NB4 (cell line): Measurements from ENCODE around the gene NAV1.

Experiments
- MYC ChIP-seq: IDR thresholded peaks from 2 replicates; pipeline ENCODE4 v1.6.1; 2011; ENCODE audit warnings: low read depth, low read length
- POLR2A ChIP-seq: IDR thresholded peaks from 2 replicates; pipeline ENCODE4 v1.6.1; 2011; ENCODE audit warnings: mild to moderate bottlenecking; ENCODE audit not compliant: insufficient read length; ENCODE audit errors: extremely low read depth
- TF ChIP-seq, protein P1 (sequence below): IDR thresholded peaks from one replicate; pipeline ENCODE4 v1.5.1; 2012; ENCODE audit warnings: low read depth, low read length
- TF ChIP-seq, protein P2 (sequence below): IDR thresholded peaks from 2 replicates; pipeline ENCODE4 v1.6.1; 2011; ENCODE audit warnings: low read depth, low read length

DNA sequence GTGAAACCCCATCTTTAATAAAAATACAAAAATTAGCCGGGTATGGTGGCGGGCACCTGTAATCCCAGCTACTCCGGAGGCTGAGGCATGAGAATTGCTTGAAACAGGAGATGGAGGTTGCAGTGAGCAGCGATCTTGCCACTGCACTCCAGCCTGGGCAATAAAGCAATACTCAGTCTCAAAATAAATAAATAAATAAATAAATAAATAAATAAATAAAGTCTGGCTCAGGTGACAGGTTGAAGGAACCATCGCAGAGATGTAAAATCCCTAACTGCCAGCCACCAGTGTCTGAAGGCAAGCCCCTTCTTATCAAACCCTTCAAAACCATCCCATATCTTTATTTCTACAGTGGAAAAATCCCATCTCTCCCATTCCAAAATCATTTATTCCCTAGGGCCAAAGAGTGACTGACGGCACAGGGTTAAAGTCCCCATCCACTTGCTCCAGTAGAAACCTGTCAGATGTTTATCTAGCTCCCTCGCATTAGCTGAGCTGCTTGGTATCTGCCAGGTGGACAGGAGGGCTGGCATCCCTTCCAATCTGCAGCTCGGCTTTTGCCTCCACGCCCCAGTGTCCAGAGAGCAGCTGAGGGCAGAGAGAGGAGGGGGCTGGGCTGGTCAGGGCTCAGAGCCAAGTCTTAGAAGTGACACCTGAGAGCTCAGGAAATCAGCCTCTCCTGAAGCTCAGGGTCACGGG is 37.0 kb upstream of the NAV1 start:
- TF ChIP-seq, protein P1, sequence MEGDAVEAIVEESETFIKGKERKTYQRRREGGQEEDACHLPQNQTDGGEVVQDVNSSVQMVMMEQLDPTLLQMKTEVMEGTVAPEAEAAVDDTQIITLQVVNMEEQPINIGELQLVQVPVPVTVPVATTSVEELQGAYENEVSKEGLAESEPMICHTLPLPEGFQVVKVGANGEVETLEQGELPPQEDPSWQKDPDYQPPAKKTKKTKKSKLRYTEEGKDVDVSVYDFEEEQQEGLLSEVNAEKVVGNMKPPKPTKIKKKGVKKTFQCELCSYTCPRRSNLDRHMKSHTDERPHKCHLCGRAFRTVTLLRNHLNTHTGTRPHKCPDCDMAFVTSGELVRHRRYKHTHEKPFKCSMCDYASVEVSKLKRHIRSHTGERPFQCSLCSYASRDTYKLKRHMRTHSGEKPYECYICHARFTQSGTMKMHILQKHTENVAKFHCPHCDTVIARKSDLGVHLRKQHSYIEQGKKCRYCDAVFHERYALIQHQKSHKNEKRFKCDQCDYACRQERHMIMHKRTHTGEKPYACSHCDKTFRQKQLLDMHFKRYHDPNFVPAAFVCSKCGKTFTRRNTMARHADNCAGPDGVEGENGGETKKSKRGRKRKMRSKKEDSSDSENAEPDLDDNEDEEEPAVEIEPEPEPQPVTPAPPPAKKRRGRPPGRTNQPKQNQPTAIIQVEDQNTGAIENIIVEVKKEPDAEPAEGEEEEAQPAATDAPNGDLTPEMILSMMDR: no peak
- TF ChIP-seq POLR2A: no peak
- TF ChIP-seq, protein P2, sequence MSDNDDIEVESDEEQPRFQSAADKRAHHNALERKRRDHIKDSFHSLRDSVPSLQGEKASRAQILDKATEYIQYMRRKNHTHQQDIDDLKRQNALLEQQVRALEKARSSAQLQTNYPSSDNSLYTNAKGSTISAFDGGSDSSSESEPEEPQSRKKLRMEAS: no peak
- no peak for TF ChIP-seq MYC
